ENCODE results near the gene PIP5KL1.

The PIP5KL1 gene

DNA sequence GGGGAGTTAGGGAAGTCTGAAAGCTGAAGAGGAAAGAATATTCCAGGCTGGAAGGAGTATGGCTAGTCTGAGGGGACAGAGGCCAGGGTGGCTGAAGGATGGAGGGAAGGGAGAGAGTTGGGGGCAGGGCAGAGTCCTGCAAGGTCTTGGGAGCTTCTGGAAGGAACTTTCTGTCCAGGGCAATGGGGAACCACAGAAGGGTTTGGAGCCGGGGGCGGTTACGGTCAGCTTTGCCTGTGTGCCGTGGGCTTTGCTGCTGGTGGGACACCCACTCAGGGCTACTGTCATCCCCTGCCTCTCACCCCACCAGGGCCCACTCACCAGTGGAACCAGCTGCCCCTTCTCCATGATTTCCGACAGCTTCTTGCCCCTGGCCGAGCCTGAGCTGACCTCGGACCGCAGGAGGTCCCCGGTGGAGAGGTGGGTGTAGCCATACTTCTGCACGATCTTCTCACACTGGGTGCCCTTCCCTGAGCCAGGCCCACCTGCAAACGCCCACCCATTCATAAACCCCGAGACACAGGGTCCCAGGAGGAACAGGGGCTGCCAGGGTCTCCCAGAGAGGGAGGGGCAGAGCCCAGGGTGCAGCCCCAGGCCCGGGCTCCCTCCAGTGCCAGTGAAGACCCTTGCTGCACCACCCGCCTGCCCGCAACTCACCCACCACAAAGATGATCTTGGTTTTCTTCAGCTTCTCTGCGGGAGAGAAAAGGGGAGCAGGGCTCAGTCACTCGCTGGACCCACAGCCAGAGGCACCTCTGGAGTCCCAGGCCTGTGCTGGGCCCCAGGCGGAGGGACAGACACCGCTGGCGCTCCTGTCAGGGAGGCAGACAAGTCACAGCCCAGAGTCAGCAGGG lies 58.0 kb downstream of the PIP5KL1 start:
- no peak for DNase-seq (ENCODE audit: low spot score)

DNA sequence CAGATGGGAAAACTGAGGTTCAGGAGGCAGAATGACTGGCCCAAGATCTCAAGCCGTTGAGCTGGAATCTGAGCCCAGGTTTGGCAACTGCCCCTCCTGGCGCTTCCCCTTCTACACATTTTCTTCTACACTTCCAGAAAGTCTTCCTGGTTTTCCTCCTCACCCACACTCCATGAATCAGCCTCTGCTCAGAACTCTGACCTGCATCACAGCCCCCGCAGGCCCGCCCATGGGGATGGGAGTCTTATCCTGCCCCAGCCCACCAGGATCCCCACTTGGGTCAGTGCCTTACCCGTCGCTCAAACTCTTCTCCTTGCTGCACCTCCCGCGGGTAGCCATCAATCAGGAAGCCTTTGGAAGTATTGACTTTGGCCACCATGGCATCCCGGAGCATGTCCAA lies 59.0 kb downstream of the PIP5KL1 start:
- DNase-seq (ENCODE audit: low spot score): no peak

- no peak for DNase-seq (ENCODE audit: low spot score)
Observed at GRCh38 chr9:127870887-127871286, 59.7 kb downstream of the PIP5KL1 start.
